Measurements from ENCODE around the gene TMEM271. TPM values are rescaled to one million over a fixed set of nuclear protein-coding genes. Genes with fewer than 3 reads are reported as not detected.

TMEM271 gene
- polyA plus RNA-seq, 1 donor: not detected

GRCh38 chr4:534101-534575 lies 42.0 kb downstream of the TMEM271 start:
- DNase-seq (ENCODE audit: low read depth): no peak

- no peak for DNase-seq (ENCODE audit: low read depth)
These were observed 42.6 kb downstream of the TMEM271 start for GRCh38 chr4:533318-534100.

DNA sequence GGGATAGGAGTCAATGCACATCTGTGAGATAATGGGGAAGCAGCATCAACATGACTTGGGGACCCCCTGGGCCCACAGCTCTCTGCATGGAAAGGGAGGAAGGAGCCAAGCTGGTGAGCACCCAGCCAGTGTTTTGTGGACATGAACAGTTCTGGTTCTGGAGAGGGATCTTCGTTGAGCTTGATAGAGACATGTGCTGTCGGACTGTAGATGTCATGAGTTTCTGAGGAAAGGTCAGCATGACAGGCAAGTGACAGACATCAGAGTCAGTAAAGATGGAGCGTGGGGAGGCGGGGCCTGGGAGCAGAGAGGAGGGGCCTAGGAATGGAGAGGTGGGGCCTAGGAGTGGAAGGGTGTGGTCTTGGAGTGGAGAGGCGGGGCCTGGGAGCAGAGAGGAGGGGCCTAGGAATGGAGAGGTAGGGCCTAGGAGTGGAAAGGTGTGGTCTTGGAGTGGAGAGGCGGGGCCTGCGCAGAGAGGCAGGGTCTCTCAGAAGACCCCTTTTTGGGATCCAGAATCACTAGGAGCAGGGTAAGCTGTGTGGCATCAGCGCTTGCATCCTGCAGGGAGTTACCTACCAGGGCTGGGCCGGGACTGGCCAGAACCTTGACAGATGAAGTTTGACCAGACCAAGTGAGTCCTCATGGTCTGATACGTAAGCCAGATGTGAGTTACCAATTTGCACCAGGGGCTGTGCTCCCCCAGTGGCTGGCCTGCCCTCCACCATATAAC lies 43.3 kb downstream of the TMEM271 start:
- no peak for DNase-seq (ENCODE audit: low read depth)

- DNase-seq (ENCODE audit: low read depth): no peak
These were observed 44.2 kb downstream of the TMEM271 start for GRCh38 chr4:531721-532565.

- no peak for DNase-seq (ENCODE audit: low read depth)
These were observed 45.0 kb downstream of the TMEM271 start for GRCh38 chr4:531076-531475.

- no peak for DNase-seq (ENCODE audit: low read depth)
These were observed 45.9 kb downstream of the TMEM271 start for GRCh38 chr4:530017-530781.

DNA sequence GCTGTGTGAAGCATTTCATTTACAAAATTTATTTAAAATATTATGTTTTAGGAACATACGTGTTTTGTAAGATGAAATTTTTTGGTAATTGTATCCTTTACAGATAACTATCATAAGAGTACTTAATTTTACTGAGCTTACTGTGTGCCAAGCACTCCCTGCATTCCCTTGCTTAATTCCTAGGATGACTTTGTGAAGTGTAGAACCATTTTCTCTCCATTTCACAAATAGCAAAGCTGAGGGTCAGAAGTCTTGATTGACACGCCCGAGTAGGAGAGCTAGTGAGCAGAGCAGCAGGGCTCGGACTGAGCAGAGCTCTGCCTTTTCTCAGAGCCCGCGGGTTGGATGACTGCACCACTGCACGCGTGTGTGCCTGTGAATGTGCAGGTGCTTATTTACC lies 46.5 kb downstream of the TMEM271 start:
- DNase-seq (ENCODE audit: low read depth): no peak

- no peak for DNase-seq (ENCODE audit: low read depth)
These were observed 47.3 kb downstream of the TMEM271 start for GRCh38 chr4:528835-529234.

- no peak for DNase-seq (ENCODE audit: low read depth)
These were observed 47.8 kb downstream of the TMEM271 start for GRCh38 chr4:528296-528695.

GRCh38 chr4:526971-527460 lies 49.1 kb downstream of the TMEM271 start:
- DNase-seq (ENCODE audit: low read depth): no peak

DNA sequence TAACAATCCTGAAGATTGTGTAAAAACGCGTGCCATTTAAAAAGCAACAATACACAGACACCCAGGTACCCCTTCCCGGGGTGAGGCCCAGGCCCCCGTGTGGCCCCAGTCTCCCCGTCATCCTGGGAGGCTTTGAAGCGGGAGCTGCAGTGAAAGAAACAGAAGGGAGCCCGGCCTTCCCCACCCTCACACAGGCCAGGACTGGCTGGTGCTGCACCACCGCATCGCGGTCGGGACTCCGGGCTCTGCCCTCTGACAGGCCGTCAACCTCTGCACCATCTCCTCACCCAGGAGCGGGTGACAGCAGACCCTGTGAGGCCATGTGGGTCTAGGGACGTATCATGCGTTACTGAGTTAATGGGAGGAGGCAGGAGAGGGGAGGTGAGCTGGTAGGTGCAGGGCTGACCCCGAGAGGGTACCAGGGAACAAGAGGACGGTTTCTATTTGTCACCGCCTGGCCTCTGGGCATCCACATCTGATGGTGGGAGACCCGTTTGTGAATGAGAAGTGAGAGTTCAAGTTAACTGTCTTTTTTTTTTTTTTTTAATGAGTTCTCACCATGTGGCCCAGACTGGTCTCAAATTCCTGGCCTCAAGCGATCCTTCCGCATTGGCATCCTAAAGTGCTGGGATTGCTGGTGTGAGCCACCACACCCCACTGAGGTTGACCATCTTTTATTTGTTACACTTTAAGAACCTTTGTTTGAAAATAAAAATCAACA lies 49.7 kb downstream of the TMEM271 start:
- no peak for DNase-seq (ENCODE audit: low read depth)

DNA sequence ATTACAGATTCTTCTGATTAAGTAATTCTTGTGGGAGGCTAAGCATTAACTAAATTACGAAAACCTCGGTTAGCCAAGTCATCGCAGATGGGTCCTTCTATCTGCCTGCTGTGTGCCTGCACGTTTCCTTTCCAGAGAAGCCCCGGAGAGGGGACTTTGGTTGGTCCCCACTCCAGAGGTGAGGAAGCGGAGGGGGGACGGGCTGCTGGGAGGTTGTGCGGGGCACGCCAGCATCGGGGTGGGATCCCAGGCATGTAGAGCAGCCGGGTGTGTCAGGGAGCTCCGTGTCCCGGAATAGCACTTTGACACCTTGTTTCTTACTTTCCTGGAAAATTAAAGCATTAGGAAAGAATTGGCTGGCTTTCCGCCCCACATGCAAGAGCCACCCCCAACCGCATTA lies 50.4 kb downstream of the TMEM271 start:
- DNase-seq (ENCODE audit: low read depth): no peak

GRCh38 chr4:524196-524595 lies 51.9 kb downstream of the TMEM271 start:
- no peak for DNase-seq (ENCODE audit: low read depth)

Other genes with a start within 250 kb of the TMEM271 start
- 18.8 TPM for gene ZNF141, start 238.5 kb downstream of the TMEM271 start, polyA plus RNA-seq (ENCODE audit: insufficient read length)
- gene ZNF721, start 77.1 kb downstream of the TMEM271 start, polyA plus RNA-seq (ENCODE audit: insufficient read length): 22.0 TPM
- 35.0 TPM for gene PIGG, start 77.1 kb downstream of the TMEM271 start, polyA plus RNA-seq (ENCODE audit: insufficient read length)
- gene PDE6B, start 49.3 kb upstream of the TMEM271 start, polyA plus RNA-seq (ENCODE audit: insufficient read length): 16.1 TPM
- 288 TPM for gene ATP5ME, start 98.0 kb upstream of the TMEM271 start, polyA plus RNA-seq (ENCODE audit: insufficient read length)
- gene MYL5, start 98.2 kb upstream of the TMEM271 start, polyA plus RNA-seq (ENCODE audit: insufficient read length): 1,014 TPM
- 25.2 TPM for gene SLC49A3, start 112.9 kb upstream of the TMEM271 start, polyA plus RNA-seq (ENCODE audit: insufficient read length)
- 62.9 TPM for gene PCGF3, start 129.5 kb upstream of the TMEM271 start, polyA plus RNA-seq (ENCODE audit: insufficient read length)
- 0.40 TPM for gene CPLX1, start 249.8 kb upstream of the TMEM271 start, polyA plus RNA-seq (ENCODE audit: insufficient read length)

All from forelimb muscle (tissue), 1 donor.